Prostate gland (tissue), 2 donors: ENCODE measurements around the gene RBM15. TPM values are rescaled to one million over a fixed set of nuclear protein-coding genes. Genes with fewer than 3 reads are reported as not detected.
A peak's percentile ranks its signal among the peaks of the same experiment; 100 is the strongest.

Experiments
- DNase-seq: peaks from one replicate; pipeline ENCODE4 v3.0.0-alpha.2; 2019; ENCODE audit warnings: low spot score
- H3K27ac ChIP-seq, 2 donors: fragments of 200-600 bp; sonication (generic); 2 replicates each; pipeline ENCODE4 v1.5.1; 2017 to 2019
- H3K27me3 ChIP-seq: fragments of 200-600 bp; sonication (generic); replicated peaks from 2 replicates; pipeline ENCODE4 v1.5.1; 2019; ENCODE audit not compliant: insufficient read depth
- H3K36me3 ChIP-seq, 2 donors: fragments of 200-600 bp; sonication (generic); 1 replicate in 1 of 2; 2 replicates in 1 of 2; pipeline versions ENCODE4 v1.5.1 to v1.8.1; 2017 to 2019
- H3K4me1 ChIP-seq: fragments of 200-600 bp; sonication (generic); replicated peaks from 2 replicates; pipeline ENCODE4 v1.5.1; 2019
- H3K4me3 ChIP-seq, 2 donors: fragments of 200-600 bp; sonication (generic); 2 replicates each; pipeline ENCODE4 v1.5.1; 2017 to 2019
- H3K9me3 ChIP-seq: fragments of 200-600 bp; sonication (generic); 2 replicates; pipeline ENCODE4 v1.5.1; 2017
- CTCF ChIP-seq, 4 experiments: fragments of 200-600 bp in 2 of 4; fragments of 450-650 bp in 2 of 4; sonication (generic) in 2 of 4; IDR thresholded peaks; 1 replicate in 3 of 4; 2 replicates in 1 of 4; pipeline ENCODE4 v1.5.1; 2016 to 2019; ENCODE audit warnings: antibody characterized with exemption in 4 of 4, mild to moderate bottlenecking in 2 of 4, moderate library complexity in 2 of 4
- POLR2A ChIP-seq: fragments of 450-650 bp; IDR thresholded peaks from one replicate; pipeline ENCODE4 v1.6.1; 2016; ENCODE audit warnings: antibody characterized with exemption, mild to moderate bottlenecking
- POLR2AphosphoS5 ChIP-seq: sonication (generic); formaldehyde crosslinking; IDR thresholded peaks from one replicate; pipeline ENCODE4 v1.6.1; 2017; ENCODE audit warnings: antibody characterized with exemption
- WGBS: methylation state at CpG from one replicate; pipeline ENCODE4 v1.1.5; 2018; 5-methylcytosine and 5-hydroxymethylcytosine counted together
- intact Hi-C: fragments of 100-400 bp; cut with DNase I; formaldehyde crosslinking; loops from one replicate; pipeline ENCODE4 v1.14.2; 2022
- total RNA-seq, 2 donors: library from RNA; depleted of rRNA; stranded (reverse); fragments of >200 nt; gene quantifications; one replicate each; pipeline ENCODE4 v1.1.0, GENCODE V29; 2016

The RBM15 gene
- total RNA-seq, 2 donors from 2014 or later = 18.7 to 42.6 TPM

DNA sequence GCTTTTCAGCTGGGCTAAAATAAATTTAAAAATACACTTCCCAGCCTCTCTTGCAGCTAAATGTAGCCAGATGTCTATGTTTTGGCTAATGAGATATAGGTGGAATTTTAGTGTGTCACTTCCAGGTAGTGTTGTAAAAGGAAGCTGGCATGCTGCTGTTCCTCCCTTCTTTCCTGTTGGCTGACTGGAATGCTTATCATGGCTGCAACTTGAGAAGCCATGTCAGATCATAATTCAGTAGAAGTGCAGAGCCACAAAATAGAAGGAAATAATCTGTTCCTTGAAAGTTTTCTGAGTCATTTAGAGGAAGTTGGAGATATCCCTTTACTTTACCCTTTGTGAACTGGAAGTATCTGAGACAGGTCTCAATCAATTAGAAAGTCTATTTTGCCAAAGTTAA, 10.9 kb upstream of the RBM15 start:
- no peak overlapping the region for H3K4me3 ChIP-seq
- intact Hi-C loops = no loop called here
- H3K27me3 ChIP-seq = no peaks in the 10 kb centered on the region
- no peaks in the 10 kb centered on the region for H3K9me3 ChIP-seq
- no peaks in the 10 kb centered on the region for H3K4me1 ChIP-seq
- no peak for DNase-seq
- no peaks in the 10 kb centered on the region for H3K36me3 ChIP-seq
- no peak for TF ChIP-seq CTCF (IDR thresholded peaks at IDR 0.05)
- H3K27ac ChIP-seq = no peak overlapping the region

DNA sequence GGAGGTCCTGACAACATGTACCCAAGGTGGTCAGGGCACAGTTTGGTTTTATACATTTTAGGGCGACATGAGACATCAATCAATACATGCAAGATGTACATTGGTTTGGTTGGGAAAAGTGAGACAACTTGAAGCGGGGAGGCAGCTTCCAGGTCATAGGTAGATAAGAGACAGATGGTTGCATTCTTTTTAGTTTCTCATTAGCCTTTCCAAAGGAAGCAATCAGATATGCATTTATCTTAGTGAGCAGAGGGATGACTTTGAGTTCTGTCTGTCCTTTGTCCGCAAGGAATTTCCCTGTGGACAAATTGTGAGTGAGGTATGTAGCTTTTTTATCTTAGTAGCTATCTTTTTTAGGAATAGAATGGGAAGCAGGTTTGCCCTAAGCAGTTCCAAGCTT, 10.5 kb upstream of the RBM15 start:
- no peaks in the 10 kb centered on the region for H3K36me3 ChIP-seq
- 94% methylated on average over 3 of the region's 3 CpGs for WGBS
- H3K27ac ChIP-seq = no peak overlapping the region
- H3K4me3 ChIP-seq = no peak overlapping the region
- H3K4me1 ChIP-seq = no peaks in the 10 kb centered on the region
- intact Hi-C loops = no loop called here
- TF ChIP-seq POLR2AphosphoS5 (no peak), POLR2A (no peak), CTCF (IDR thresholded peaks at IDR 0.05) (no peak)
- DNase-seq = no peak
- H3K27me3 ChIP-seq = no peaks in the 10 kb centered on the region
- no peaks in the 10 kb centered on the region for H3K9me3 ChIP-seq

- Histone ChIP-seq H3K4me1 (no peaks in the 10 kb centered on the region), H3K36me3 (no peaks in the 10 kb centered on the region), H3K27me3 (no peaks in the 10 kb centered on the region), H3K4me3 (no peak overlapping the region), H3K9me3 (no peaks in the 10 kb centered on the region), H3K27ac (no peak overlapping the region)
- WGBS = 100% methylated on average over 1 of the region's 1 CpG
- intact Hi-C loops = loop anchor here (5.0 kb wide), 2 partner anchors 57 to 72 kb away; partner anchors contain the start of genes LAMTOR5 and SLC16A4
- no peak for DNase-seq
- TF ChIP-seq CTCF (IDR thresholded peaks at IDR 0.05) (no peak), POLR2AphosphoS5 (no peak), POLR2A (no peak)
These were observed 3.9 kb upstream of the RBM15 start for GRCh38 chr1:110335265-110335664.

DNA sequence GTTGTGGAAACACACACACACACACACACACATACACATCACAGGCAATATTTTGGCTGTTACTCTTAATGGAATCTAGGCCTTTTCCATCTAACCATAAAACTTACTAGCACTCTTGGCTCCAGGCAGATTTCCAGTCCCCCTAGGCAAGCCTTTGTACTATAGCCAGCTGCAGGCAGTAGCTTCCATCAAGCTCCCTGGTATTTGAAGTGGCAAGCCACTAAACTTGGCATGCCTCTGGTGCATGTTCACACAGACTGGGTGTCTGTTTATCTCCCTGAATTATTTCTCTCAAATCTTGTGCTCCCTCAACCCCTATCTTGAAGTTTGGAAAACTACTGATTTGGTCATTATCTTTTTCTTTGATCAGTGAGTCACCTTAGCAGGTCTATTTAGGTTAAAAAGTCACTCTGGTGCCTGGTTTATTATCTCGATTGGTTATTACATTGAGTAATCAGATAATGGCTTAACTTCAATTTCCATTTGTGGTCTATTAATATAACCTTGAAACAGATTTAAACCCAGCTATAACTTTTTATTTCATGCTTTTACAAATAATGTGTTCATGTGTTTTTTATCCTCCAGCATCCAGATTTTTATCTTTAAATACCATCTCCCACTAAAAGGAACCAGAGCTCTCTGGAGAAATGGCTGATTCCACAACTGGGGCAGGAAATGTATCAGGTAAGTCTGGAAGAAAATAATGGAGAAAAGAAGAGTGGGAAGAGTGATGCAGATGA, 2.7 kb upstream of the RBM15 start:
- H3K36me3 ChIP-seq = no peaks in the 10 kb centered on the region
- no peak overlapping the region for H3K4me3 ChIP-seq
- 34% methylated on average over 1 of the region's 1 CpG for WGBS
- no peaks in the 10 kb centered on the region for H3K9me3 ChIP-seq
- TF ChIP-seq CTCF (IDR thresholded peaks at IDR 0.05) = no peak
- no peak for TF ChIP-seq POLR2AphosphoS5
- TF ChIP-seq POLR2A = no peak
- H3K4me1 ChIP-seq = peaks cover 4% of the 10 kb centered on the region
- H3K27me3 ChIP-seq = no peaks in the 10 kb centered on the region
- DNase-seq = no peak
- intact Hi-C loops = loop anchor here (5.0 kb wide), 2 partner anchors 56 to 71 kb away; partner anchors contain the start of genes LAMTOR5 and SLC16A4
- H3K27ac ChIP-seq = peak overlapping the region in 1 of 2 donors; percentile 97

DNA sequence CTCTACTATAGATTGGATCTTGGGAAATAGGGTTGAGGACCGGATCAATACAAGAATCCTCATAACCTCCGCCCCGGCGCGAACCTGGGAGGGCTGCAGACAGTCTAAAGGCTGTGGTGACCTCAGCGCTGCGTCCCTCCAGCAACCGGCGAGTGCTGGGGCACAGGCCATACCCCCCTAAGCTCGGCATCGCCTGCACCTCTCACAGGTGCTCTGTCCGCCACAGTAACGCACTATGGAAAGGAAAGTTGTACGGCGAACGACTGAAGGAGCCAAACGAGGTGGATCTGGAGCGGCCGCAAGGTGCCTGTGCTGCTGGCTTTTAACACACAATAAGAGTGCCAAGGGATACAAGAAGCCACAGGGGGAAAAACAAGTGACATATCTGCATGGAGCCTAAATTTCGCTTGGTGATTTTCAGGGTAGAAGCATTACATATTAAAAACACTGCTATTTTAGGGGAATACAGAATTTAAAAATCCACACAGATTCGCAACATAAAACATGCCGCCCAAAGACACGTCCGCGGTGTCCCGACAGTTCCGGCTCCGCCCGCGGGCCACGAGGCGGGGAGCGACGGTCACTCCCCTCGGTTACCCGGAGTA, 1.4 kb upstream of the RBM15 start:
- under 1% methylated on average over 36 of the region's 36 CpGs for WGBS
- Histone ChIP-seq H3K27me3 (no peaks in the 10 kb centered on the region), H3K27ac (peak overlapping the region; percentile 97), H3K36me3 (no peaks in the 10 kb centered on the region), H3K9me3 (no peaks in the 10 kb centered on the region), H3K4me3 (peak overlapping the region; percentile 60 to 77), H3K4me1 (peaks cover 14% of the 10 kb centered on the region)
- intact Hi-C loops = loop anchor here (5.0 kb wide), 2 partner anchors 54 to 69 kb away; partner anchors contain the start of genes LAMTOR5 and SLC16A4
- DNase-seq = peak; percentile 33
- TF ChIP-seq POLR2AphosphoS5 (no peak), POLR2A (no peak), CTCF (IDR thresholded peaks at IDR 0.05) (peak in 1 of 4 experiments; percentile 7)
